Renal cortical epithelial cell (primary cell): ENCODE results near the gene TCAP. TPM values are rescaled to one million over a fixed set of nuclear protein-coding genes. Genes with fewer than 3 reads are reported as not detected.
A peak's percentile ranks its signal among the peaks of the same experiment; 100 is the strongest.

Experiments
- DNase-seq: peaks from one replicate; pipeline ENCODE4 v3.0.0-alpha.2; 2011; ENCODE audit warnings: low read depth
- total RNA-seq: library from RNA; depleted of rRNA; stranded (reverse); fragments of >200 nt; gene quantifications from 2 replicates; pipeline ENCODE4 v1.2.3, GENCODE V29; 2014

Gene TCAP, protein sequence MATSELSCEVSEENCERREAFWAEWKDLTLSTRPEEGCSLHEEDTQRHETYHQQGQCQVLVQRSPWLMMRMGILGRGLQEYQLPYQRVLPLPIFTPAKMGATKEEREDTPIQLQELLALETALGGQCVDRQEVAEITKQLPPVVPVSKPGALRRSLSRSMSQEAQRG
- 0.25 TPM in 1 of 2 replicates, not detected in the other for total RNA-seq

- no peak for DNase-seq
These were observed at the start of gene TCAP for GRCh38 chr17:39664581-39665561. Gene TCAP, plus strand, starts transcription at chr17:39665349. Its CDS starts 11 bp downstream, at chr17:39665360.

GRCh38 chr17:39615434-39615833 is 49.7 kb upstream of the TCAP start:
- DNase-seq, result no peak

DNA sequence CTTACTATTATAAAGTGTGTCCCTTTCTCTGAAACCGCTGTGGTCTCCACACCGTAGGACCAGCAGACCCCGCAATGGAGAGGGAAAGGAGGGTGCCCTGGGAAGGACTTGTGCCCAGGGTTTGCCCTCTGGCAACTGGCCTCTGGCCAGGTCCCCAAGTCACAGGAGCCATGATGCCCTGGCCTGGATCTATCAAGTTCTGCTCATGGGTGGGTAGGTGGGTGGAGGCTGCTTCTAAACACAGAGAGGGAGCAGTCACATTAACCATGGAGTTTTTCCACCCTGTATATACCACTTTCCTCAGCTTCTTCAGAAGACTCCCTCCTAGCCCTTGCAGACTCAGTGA is 48.1 kb upstream of the TCAP start:
- DNase-seq, result no peak

GRCh38 chr17:39617446-39618245 is 47.5 kb upstream of the TCAP start:
- peak; percentile 40 for DNase-seq

GRCh38 chr17:39618246-39618913 is 46.8 kb upstream of the TCAP start:
- no peak for DNase-seq

DNA sequence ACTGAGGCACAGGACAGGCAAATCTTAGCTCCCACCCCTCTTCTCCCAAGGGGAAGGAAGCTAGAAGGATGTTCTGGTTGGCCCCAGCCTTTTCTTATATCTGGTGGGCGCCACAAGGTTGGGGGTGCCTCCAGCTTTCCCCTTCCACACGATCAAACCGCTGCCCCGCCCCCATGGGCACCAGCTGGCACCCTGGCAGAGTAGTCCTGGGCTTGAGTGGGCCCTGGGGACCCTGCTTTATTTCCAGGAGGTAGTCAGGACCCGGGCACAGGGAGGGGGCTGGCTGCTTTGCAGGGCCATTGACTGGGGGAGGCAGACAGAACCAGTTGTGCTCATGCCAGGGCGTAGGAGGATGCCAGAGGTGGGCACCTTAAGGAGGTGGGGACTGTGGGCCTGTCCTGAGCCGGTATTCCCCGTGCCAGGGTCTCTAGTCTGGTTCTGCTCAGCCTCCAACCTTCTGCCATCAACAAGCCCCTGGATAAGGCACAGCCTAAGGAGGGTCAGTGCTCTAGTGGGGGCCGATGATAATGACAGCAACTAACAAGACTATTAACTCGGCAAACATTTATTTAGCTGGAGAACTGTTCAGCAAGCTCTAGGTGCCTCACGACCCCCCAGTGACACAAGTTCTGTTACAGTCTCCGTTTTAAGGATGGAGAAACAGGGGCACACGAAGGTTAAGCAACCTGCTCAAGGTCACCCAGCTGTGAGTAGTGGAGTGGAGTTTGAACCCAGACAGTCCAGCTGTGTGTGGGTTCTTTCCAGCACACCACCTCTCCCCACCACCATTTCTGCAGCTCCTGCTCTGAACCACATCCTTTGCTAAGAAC is 46.0 kb upstream of the TCAP start:
- DNase-seq, result no peak

- DNase-seq, result no peak
These were observed 45.4 kb upstream of the TCAP start for GRCh38 chr17:39619786-39620101.

- DNase-seq, result peak; percentile 52
These were observed 43.4 kb upstream of the TCAP start for GRCh38 chr17:39621523-39622379.

DNA sequence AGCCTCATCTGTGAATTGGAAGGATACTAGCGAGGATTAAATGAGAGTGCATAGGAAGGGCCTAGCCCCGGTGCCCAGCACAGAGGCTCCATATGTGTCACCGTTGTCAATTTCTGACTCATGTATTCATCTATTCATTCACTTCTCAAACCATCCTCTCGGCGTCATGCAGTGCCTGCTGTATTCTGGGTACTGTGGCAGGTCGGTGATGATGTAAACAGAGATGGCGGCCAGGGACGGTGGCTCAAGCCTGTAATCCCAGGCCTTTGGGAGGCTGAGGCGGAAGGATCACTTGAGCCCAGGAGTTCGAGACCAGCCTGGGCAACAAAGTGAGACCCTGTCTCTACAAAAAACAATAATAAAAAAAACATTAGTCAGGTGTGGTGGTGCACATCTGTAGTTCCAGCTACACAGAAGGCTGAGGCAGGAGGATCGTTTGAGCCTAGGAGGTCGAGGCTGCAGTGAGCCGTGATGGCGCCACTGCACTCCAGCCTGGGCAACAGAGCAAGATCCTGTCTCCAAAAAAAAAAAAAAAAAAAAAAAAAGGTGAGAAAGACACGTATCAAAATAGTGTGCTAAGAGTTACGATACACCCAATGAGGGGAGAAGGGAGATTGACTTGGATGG is 42.7 kb upstream of the TCAP start:
- no peak for DNase-seq

- peak; percentile 42 for DNase-seq
These were observed 41.7 kb upstream of the TCAP start for GRCh38 chr17:39623356-39623950.

GRCh38 chr17:39624313-39624712 is 40.8 kb upstream of the TCAP start:
- DNase-seq, result no peak

DNA sequence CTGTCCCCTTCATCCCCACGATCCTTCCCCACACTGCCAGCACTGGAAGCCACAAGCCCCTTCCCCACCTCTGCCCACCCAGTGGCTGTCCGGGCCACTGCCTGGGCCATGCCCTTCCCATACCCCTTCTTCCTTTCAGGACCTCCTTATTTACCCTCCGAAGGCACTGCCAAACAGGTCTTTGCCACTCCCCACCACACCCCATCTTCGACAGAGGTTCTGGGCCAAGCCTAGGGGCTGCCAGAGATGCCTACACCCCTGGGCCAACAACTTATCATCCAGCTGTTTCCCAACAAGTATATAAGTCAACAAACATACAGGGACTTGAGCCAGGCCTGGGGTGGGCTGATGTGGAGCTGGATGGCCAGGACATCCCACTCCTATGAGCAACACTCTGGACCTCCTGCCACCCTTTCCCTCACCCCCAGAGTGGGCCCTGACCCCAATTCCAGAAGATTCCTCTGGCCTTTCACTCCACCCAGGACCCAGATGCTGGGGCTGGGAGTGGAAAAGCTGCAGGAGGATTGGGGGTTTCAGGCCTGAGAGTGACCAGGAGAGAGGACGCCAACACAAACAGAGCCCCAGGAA is 39.9 kb upstream of the TCAP start:
- DNase-seq, result no peak

GRCh38 chr17:39626171-39627046 is 38.7 kb upstream of the TCAP start, which contains the start of gene PPP1R1B:
Gene PPP1R1B, plus strand, starts transcription at chr17:39626952. Its CDS starts 441 bp downstream, at chr17:39627393.
- DNase-seq, result no peak

GRCh38 chr17:39627047-39627711 is 38.0 kb upstream of the TCAP start:
- no peak for DNase-seq

- no peak for DNase-seq
These were observed 37.2 kb upstream of the TCAP start for GRCh38 chr17:39627712-39628516.
